GM21786 (cell line): ENCODE results near the gene RPL10A.
"Not testable (repeated sequence)": the region's sequence is repeated elsewhere in the genome, so short reads cannot be mapped to it uniquely, and the experiment has no call there.

ENCODE experiments used
- ATAC-seq: cut with Tn5 transposase; IDR thresholded peaks from one replicate; pipeline ENCODE4 v1.9.1; 2021; ENCODE audit not compliant: unreplicated experiment

The RPL10A gene

GRCh38 chr6:35510916-35511561 is 42.8 kb downstream of the RPL10A start:
- ATAC-seq = no peak

GRCh38 chr6:35511562-35511941 is 43.4 kb downstream of the RPL10A start:
- ATAC-seq = no peak

GRCh38 chr6:35512006-35512405 is 43.8 kb downstream of the RPL10A start:
- ATAC-seq = no peak

GRCh38 chr6:35512740-35513139 is 44.5 kb downstream of the RPL10A start, which contains the start of gene TULP1:
Gene TULP1, minus strand, starts transcription at chr6:35512896. Its CDS starts 38 bp downstream, at chr6:35512858.
- ATAC-seq = no peak

- no peak for ATAC-seq
Observed at GRCh38 chr6:35514587-35514986, 46.4 kb downstream of the RPL10A start.

- not testable (repeated sequence) for ATAC-seq
Observed at GRCh38 chr6:35515939-35516338, 47.7 kb downstream of the RPL10A start.

- no peak for ATAC-seq
Observed at GRCh38 chr6:35516712-35517111, 48.5 kb downstream of the RPL10A start.

- not testable (repeated sequence) for ATAC-seq
Observed at GRCh38 chr6:35517978-35518377, 49.8 kb downstream of the RPL10A start.

- ATAC-seq = no peak
Observed at GRCh38 chr6:35518566-35519312, 50.5 kb downstream of the RPL10A start.

- no peak for ATAC-seq
Observed at GRCh38 chr6:35519313-35520015, 51.3 kb downstream of the RPL10A start.
